Fibroblast of pulmonary artery (primary cell): ENCODE measurements around the gene ARCN1.
"Not testable (repeated sequence)": the region's sequence is repeated elsewhere in the genome, so short reads cannot be mapped to it uniquely, and the experiment has no call there.

Experiments
- DNase-seq: peaks from one replicate; pipeline ENCODE4 v3.0.0-alpha.2; 2010; ENCODE audit warnings: low read depth
- H3K4me3 ChIP-seq: replicated peaks from 2 replicates; pipeline ENCODE4 v1.5.1; 2011; ENCODE audit warnings: low read depth, mild to moderate bottlenecking, control low read depth, low read length, moderate library complexity
- CTCF ChIP-seq: IDR thresholded peaks from 2 replicates; pipeline ENCODE4 v1.5.1; 2011; ENCODE audit warnings: mild to moderate bottlenecking, control low read depth, low read length, inconsistent platforms; ENCODE audit errors: missing control alignments

Gene ARCN1

DNA sequence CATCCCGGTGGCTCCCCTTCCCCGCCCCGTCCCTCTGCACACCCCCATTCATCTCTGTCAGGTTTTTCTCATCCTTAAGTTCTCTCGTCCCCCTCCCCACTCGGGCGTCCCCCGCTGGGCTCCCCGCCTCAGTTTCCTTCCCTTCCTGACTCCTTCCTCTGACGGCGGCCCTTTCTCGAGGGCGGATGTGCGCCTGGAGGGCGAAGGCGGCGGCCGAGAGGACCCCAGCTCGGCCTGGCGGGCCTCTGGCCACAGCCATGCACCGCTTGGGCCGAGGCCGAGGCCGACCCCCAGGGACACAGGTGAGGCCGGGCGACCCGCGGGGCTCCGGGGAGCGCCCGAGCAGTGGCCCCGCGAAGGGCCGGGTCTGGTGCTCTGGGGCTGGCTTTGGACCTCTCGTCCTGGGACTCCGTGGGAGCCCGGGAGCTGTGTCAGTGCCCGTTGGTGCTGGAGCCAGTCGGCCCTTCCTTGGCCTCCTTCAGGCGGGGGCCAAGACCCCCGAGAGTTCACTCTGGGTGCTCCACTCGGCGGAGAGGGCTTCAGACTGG, 38.1 kb downstream of the ARCN1 start:
- no peak for TF ChIP-seq CTCF
- no peak for DNase-seq
- peak overlapping the region; percentile 83 for H3K4me3 ChIP-seq

DNA sequence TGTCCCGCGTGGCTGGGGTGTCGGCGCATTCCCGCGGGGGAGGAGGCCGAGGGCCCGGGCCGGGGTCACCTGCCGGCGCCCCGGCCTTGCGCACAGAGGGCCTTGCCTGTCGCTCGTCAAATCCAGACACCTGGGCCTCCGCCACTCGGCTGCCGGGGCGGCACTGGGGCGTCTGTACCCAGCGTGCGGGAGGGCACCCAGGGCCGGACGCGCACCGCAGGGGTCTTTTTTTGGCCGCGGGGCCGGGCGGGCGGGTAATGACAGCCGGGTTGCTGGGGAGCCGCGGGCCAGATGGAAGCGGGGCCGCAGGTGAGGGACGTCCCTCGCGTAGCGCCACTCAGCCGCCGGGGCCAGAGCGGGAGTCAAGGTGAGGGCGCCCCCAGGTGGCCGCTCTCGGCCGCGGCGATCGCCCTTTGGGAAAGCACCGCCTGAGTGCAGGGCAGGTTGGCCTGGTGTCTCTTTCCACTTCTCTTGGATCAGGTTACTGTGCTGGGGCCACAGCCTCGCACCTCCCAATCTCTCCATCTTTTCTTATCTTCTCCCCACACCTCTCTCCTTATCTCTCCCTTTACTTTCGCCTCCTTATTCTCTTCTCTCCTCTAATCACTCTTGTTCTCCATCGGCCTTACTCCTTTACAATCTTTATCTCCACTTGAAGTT, 38.7 kb downstream of the ARCN1 start:
- H3K4me3 ChIP-seq = peak overlapping the region; percentile 83
- DNase-seq = peak; percentile 75
- peak; percentile 71 for TF ChIP-seq CTCF

DNA sequence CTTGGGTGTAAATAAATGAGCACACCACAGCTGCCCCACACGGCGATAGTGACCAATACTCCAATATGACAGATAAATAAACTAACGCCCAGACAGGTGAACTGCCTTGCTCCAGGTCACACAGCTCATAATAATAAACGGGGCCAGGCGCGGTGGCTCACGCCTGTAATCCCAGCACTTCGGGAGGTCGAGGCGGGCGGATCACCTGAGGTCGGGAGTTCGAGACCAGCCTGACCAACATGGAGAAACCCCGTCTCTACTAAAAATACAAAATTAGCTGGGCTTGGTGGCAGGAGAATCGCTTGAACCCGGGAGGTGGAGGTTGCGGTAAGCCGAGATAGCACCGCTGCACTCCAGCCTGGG, 39.2 kb downstream of the ARCN1 start:
- not testable (repeated sequence) for DNase-seq
- peak overlapping the region; percentile 83 for H3K4me3 ChIP-seq

DNA sequence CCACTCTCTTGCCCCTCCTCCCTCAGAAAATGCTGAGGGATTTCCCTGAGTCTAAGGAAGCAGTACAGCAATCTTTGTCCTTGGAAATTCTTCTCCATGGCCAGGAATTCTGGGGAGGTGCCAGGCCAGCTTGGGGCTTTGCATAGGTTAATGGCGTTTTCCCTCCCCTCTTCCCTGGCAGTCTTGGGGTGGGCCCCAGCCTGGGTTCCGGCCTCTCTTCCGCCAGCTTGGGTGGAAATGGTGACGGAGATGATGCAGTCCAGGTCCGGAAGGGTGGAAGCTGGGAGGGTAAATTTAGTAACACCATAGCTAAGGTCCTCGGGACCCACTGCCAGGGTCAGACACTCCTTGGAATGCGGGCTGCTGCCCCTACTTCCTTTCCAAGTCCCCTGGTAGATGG, 40.2 kb downstream of the ARCN1 start:
- DNase-seq = peak; percentile 90
- H3K4me3 ChIP-seq = peak overlapping the region; percentile 18
- TF ChIP-seq CTCF = no peak

DNA sequence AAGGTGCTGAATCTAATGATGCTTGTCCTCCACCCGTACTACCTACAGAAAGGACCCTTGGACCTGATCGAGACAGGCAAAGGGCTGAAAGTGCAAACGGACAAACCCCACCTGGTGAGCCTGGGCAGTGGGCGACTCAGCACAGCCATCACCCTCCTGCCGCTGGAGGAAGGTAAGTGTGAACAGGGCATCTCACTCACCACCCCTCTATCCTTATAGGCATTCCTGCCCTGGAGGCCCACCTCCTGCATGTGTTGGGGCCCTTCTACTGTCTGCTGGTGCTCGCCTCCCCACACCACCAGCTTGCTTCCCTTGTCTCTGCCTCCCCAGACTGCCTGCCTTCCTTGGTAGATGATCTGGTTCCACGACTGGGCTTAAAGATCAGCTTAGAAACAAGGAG, 42.3 kb downstream of the ARCN1 start:
- no peak overlapping the region for H3K4me3 ChIP-seq
- TF ChIP-seq CTCF = no peak
- DNase-seq = no peak

DNA sequence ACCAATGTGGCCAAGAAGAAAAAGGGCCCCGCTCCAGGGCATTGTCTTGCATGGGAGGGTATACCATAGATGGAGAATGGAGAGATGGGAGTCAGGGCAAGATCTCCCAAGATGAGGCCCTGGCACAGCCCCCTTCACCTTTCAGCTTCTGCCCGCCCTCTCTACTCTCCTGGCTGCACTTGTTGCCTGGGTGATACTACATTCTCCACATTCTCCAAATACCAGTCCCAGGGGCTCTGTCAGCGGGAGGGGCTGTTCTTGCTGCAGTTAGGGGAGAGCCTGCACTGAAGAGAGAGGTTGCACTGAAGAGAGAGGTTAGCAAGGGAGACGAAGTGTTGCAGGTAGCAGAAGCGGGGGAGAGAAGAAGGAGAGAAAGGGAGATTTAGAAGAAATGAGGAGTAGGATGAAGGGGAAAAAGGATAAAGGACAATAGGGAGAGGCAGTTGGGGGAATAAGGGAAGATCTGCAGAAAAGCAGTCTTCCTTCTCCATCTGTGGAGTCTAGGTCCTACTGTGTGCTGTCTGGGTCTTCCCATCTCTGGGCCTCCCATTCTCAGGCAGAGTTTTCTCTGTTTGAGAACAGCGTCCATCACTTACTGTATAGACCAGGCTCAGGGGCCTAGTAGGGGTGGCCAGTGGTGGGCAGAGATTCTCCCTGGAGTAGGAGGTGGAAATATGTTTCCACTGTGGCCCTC, 43.2 kb downstream of the ARCN1 start:
- no peak for DNase-seq
- no peak overlapping the region for H3K4me3 ChIP-seq

GRCh38 chr11:118615976-118616371, 43.8 kb downstream of the ARCN1 start:
- DNase-seq = no peak
- H3K4me3 ChIP-seq = no peak overlapping the region
- no peak for TF ChIP-seq CTCF

More for the DNA sequence above, 43.2 kb downstream of the ARCN1 start:
- TF ChIP-seq CTCF = no peak
